GM12873 (cell line): ENCODE data around the gene TDRD9.

ENCODE experiments used
- CTCF ChIP-seq: IDR thresholded peaks from 2 replicates; pipeline ENCODE4 v1.5.1; 2012; ENCODE audit warnings: low read depth, mild to moderate bottlenecking, moderate library complexity, low read length, control low read depth; ENCODE audit not compliant: insufficient read depth; ENCODE audit errors: missing control alignments

The TDRD9 gene

GRCh38 chr14:103928011-103928890, at the start of gene TDRD9:
TSS of gene TDRD9 (plus strand) at chr14:103928456. CDS start at chr14:103928510, 54 bp downstream.
- TF ChIP-seq CTCF = no peak

- no peak for TF ChIP-seq CTCF
Measured at GRCh38 chr14:103879118-103879569, 49.1 kb upstream of the TDRD9 start.

DNA sequence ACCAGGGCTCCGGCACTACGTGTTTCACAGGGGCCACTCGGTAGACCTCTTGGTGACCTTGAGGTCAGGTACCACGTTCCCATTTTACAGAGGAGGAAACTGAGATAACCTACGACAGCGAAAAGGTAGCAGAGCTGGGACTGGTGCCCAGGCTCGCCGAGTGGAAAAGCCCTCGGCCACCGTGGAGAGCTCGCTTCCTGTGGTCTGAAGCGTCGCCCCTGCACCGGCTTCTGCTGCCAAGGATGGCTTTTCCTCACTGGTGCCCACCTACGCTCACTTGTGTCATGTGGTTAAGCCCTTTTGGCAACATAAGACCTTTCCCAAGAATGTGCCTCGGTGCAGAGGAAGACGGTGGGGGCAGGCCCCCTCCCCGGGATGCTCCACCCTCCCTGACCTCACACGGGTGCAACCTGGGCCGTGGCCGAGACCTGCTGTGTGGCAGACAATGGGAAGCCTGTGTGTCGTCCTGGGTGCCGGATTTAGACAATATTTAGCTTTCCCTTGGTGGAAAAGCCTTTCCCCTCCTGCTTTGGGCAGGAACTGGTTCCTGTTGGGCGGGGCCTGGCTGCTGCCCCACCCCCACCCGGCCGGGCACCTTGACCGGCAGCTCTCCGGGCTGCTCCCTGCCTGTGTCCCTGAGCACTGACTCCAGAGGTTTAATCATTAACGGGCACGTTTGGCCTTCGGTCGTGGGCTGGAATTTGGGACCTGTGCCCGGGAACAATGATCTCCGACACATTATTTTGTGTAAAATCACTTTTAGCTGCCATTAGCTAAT, 48.5 kb upstream of the TDRD9 start:
- TF ChIP-seq CTCF = no peak

DNA sequence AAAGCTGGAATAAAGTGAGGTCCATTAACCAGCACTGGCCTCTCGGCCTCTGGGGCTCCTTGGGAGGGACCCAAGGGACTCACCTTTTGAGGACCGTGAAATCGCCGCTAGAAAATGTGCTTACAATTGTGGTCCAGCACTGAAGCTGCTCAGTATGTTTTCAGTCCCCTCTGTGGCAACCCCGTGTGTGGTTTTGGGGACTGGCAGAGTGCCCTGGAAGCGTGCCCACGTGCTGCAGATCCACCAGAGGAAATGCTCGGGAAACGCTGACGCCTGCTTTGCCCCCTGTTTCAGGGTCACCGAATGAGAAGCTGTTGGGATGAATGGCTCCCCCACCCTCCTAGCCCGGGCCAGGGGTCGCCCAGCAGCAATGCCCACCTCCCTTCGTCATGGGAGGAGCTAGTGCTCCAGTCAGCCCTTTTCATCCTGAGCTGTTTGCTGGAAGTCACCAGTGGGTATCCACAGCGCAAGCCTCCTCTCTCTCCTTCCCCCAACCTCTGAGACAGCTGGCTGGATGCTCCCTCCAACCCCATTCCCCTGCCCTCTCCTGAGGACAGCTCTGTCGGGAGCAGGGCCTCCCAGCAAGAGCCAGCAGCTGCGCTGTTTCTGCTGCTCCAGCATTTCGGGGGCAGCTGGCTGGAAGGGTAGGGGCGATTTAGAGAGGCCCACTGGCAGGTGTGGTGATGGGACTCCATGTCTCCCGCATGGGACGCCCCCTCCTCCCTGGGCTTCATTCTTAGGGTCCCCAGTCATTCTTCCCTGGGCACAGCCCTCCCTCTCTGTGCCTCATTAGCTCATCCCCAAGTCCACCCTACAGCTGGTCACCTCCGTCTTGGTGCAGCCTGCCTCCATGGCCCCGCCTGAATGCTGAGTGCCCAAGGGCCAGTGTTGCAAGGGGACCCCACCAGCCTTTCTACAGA, 47.6 kb upstream of the TDRD9 start:
- TF ChIP-seq CTCF = no peak

GRCh38 chr14:103881268-103882201, 46.7 kb upstream of the TDRD9 start:
- no peak for TF ChIP-seq CTCF

DNA sequence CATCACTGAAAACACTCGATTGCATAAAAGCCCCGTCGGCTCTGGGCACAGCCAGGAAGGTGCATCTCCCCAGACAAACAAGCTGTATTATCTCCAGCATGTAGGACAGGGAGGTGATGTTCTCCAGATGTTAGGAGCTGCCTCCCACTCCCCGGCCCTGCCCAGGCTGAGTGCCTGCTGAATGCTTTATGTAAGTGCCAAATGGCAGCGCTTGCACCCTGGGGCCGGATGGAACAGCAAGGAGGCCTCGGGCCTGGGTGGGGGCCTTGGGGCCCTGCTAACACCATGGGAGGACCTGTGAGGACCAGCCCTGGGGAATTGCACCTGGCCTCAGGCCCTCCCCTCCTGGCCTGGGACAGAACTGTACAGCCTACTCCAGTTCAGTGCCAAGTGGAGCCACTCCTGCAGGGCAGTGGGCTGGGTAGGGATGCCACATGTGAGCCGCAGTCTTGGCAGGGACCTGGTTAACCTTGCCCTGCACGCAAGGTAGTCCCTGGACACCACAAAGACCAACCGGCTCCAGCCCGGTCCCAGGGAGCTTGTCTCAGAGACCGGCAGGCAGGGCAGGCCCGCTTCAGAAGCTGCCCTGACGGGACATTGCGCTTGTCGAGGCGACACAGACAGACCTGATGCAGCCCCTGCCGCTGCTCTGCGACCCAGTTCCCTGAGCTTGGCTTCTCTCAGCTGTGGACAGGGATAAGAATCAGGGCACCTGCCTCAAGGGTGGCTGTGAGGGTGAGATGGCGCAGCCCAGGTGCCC, 45.6 kb upstream of the TDRD9 start:
- TF ChIP-seq CTCF = no peak
